GM19372 (cell line): ENCODE results near the gene RALGDS.
"Not testable (repeated sequence)": the region's sequence is repeated elsewhere in the genome, so short reads cannot be mapped to it uniquely, and the experiment has no call there.

ENCODE experiments used
- ATAC-seq: cut with Tn5 transposase; IDR thresholded peaks from one replicate; pipeline ENCODE4 v1.9.1; 2021; ENCODE audit warnings: mild to moderate bottlenecking, low read depth, moderate library complexity; ENCODE audit not compliant: unreplicated experiment

RALGDS gene

DNA sequence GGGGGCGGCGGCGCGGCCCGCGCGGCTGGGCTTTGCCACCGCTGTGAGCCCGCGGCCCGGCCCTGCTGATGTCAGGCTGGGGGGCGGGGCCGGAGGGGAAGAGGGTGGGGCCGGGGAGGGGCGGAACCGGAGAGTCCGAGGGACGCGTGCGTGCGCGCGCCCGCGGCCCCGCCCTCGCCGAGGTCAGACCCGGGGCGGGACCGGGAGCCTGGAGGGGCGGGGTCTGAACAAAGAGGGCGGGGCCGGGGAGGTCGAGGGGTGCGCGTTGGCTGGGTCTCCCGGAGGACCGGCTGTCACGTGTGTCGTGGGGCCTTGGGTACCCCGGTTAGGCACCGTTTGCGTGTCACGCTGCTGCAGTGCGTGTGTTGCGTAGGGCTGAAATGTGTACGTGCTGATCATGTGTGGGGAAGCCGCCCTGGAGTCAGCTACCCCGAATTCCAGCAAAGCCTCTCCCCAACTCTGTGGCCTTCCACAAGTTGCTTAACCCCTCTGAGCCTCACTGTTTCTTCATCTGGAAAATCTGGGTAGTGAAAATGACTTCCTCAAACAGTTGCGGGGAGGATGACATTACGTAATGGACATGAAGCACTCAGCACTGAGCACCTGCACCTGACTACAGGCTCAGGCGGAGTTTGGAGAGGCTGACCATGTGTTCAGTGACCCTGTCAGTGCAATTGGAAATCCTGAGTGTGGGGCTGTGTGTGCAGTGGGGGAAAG is at the start of gene RALGDS:
Gene RALGDS (minus strand): TSS at position 43 of the 717 bp plus-strand sequence. CDS start 86 bp downstream, outside the sequence.
- peak; percentile 70 for ATAC-seq

DNA sequence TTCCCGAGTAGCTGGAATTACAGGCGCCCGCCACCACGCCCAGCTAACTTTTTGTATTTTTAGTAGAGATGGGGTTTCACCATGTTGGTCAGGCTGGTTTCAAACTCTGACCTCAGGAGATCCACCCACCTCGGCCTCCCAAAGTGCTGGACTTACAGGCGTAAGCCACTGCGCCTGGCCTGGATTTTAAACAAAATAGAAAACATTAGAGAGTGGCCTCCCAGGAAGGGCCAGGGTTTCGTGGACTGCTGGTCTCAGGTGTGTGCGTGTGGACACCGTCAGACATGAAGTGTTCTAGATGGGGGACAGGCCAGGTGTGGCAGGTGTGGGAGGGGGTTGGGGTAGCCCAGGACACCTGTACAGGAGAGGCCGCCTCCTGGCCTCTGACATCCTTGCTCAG is 49.7 kb upstream of the RALGDS start:
- ATAC-seq, result no peak

DNA sequence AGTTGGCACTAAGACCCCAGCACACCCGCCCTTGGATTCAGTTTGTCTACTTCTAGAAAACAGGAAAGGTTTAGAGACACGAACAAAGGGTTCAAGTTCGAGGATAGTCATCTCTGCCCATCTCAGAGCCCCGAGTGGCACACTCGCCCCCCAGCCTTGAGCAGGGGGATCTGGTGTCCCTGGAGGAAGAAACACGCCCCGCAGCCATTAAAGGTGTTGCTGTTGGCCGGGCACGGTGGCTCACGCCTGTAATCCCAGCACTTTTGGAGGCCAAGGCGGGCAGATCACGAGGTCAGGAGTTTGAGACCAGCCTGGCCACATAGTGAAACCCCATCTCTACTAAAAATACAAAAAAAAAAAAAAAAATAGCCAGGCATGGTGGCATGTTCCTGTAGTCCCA is 48.6 kb upstream of the RALGDS start:
- not testable (repeated sequence) for ATAC-seq

DNA sequence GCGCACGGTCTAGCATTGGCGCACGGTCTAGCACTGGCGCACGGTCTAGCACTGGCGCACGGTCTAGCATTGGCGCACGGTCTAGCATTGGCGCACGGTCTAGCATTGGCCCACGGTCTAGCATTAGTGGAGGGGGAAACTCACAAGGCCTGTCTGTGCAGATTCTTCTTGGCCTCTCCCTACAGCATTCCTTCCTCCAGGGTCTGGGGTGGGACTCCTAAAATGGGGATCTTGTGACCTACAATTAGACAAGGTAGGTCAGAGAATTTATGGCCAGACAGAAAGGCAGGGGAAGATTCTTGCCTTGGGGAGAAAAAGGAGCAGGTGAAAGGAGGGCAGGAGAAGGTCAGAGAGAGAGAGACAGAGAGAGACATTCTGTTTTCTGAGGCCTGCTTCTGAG is 48.1 kb upstream of the RALGDS start:
- no peak for ATAC-seq

DNA sequence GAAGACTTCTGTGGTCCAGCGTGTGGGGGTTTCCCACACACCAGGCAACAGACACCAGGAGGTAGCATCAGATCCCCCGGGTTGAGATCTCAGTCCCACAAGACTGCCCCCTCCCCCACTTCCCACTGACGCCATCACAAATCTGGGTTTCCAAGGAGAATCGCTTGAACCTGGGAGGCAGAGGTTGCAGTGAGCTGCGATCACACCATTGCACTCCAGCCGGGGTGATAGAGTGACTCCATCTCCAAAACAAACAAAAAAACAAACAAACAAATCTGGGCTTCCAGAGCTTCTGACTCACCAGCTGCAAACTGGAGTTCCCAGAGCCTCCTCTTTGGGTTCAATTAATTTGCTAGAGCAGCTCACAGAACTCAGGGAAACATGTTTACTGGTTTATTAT is 47.4 kb upstream of the RALGDS start:
- no peak for ATAC-seq

DNA sequence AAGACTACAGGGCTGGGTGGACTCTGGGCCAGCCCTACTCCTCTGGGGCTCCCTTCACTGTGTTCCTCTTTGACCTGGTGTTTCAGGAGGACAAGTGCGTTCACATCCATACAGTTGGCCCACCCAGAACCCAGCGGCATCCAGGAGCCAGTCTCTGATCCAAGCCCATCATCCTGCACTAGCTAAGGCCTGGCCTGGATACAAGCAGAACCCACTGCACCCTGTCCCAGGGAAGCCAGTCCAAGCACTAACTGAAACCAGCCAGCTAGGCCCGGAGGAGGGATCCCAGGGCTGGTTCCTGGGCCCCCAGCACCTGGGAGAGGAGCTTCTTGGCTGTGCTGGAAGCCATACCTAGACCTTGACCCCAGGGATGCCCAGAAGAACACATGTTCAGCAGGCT is 46.7 kb upstream of the RALGDS start:
- ATAC-seq, result no peak

DNA sequence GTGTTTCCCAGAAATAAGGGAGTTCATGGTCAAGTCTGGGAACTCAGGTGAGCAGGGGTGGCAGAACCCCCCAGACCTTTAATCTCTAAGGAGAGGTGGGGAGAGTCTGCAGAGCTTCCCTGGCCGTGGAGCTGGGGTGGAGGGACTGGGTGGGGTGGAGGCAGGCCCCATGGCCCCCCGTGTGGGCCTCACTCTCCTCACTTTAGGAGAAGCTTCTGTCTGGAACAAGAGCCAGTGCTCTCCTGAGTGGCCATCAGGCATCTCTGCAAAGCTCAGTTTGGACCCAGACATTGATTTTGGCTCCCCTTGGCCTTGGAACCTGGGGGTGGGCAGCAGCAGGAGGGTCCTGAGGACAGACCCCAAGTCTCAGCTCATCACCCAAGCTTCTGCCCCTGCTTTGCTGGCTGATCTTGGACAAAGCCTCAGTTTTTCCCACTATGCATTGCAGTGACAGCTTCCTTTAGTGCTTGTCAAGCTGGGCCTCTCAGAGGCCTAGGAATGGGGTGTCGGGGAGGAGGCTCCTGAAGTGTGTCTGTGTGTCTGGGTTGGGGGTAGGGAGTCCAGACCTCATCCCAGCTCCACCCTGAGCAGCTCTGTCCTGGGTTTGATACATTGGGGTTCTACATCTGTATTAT is 46.2 kb upstream of the RALGDS start:
- ATAC-seq, result no peak

DNA sequence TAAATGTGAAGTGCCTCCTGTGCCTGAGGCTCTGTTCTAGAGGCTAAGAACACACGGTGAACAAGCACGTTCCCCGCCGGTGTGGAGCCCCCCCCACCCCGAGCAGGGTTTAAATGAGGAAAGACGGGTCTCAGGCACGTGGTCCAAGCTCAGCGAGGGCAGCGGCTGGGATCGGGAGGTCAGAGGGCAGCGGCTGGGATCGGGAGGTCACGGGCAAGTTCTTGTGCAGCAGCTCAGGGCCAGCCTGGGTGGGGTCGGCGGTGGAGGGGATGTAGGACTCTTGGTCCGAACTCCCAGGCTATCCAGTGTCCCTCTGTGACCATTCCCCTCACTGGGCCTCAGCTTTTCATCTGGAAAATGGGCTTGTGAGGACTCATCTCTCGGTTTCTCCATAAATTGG is 45.4 kb upstream of the RALGDS start:
- ATAC-seq, result no peak

DNA sequence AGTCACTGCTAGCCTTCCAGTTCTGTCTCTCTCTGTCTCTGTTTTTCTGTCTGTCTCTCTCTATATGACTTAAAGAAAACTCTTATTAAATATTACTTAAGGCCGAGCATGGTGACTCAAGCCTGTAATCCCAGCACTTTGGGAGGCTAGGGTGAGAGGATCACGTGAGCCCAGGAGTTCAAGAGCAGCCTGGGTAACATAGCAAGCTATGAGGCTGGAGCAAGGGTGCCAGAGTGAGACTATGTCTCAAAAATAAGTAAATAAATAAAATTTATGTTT is 44.4 kb upstream of the RALGDS start:
- ATAC-seq, result no peak

DNA sequence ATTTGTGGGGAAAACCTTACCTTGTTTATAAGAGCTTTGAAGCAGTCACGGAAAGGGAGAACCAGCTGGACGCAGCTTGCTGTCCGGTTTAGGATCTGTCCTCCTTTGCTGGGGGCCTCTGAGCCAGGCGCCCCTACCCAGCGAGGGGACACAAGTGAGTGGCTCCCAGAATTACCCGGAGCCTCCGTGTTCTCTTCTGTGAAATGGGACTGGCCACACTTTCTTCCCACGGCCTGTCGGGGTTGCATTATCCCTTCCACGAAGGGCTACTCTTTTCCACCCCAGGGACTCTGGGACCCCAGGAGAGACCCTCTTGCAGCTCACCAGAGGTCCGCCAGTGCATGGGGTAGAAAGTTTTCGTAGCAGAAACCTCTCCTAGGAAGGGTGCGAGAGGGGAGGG is 43.2 kb upstream of the RALGDS start:
- no peak for ATAC-seq

DNA sequence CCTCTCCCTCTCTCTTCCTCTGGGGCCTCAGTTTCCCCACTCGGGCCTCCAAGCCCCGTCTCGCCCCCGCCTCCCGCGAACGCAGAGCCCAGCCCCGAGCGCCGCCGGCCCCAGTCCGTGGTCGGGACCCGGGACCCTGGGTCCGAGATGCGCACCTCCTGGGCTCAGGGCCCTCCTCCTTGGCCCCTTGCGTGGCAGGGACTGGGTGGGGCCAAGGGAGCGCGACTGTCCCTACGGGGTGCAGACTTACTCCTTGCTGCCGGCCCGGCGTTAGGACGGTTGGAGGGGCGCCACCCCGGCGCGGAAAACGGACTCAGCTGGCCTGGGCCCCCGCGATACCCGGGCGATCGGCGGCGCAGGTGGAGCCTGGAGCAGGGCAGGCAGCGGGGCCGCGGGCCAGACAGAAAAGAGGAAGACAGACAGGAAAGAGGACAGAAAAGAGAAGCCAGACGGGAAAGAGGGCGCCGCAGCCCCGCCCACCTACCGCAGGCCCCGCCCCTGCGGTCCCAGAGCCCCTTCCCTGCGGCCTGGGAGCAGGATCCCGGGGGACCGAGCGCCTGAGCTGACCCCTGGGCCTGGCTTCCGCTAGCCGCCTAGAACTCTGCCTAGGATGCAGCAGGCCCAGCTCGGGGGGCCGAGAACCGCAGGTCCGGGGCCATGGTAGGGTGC is 42.6 kb upstream of the RALGDS start, which contains the start of gene GBGT1:
Gene GBGT1 (minus strand): TSS at position 411 of the 669 bp plus-strand sequence. CDS start 1,502 bp downstream, outside the sequence.
- no peak for ATAC-seq

DNA sequence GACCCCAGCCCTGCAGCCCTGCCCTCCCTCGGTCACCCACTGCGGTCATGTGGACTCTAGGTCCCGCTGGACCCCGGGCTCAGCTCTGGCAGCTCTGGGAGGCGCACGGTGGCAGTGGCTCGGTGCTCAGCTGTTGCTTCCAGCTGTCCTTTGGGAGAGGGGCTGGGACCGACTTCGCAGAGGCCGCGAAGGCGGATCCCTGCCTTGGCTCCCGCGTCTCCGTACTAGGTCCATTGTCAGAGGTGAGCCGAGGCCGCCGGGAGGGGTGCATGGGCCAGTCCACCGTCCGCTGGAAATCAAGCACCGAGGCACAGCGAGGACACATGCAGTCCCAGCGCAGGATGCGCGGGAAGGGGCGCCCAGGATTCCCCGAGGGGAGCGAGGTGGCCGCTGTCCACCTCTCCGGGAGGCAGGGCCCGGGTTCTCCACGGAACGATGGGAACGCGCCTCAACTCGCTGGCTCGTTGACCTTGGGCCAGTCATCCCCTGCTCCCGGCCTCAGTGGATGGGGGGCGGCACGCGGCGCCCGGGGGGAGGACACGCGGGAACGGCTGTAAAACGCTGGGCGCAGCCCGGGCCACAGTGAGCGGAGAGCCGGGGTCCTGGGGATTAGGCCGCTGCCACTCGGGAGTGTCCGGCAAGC is 41.9 kb upstream of the RALGDS start:
- no peak for ATAC-seq

DNA sequence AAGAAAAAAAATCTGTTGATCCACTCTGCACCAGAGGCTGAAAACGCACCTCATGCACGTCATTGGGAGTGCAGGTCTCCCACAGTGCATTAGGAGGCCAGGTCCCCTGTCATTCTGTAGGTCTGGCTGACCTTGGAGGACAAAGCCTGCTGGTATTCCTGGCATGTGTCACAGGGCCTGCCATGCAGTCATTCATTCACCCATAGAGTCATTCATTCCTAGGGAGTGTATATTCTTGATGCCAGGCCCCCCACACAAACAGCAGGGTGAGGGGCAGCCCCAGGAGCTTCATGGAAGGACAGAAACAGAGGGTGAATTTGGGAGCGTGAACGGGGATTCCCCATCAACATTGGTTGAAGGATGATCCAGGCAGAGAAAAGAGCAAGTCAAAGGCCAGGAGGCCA is 40.5 kb upstream of the RALGDS start:
- ATAC-seq, result no peak

DNA sequence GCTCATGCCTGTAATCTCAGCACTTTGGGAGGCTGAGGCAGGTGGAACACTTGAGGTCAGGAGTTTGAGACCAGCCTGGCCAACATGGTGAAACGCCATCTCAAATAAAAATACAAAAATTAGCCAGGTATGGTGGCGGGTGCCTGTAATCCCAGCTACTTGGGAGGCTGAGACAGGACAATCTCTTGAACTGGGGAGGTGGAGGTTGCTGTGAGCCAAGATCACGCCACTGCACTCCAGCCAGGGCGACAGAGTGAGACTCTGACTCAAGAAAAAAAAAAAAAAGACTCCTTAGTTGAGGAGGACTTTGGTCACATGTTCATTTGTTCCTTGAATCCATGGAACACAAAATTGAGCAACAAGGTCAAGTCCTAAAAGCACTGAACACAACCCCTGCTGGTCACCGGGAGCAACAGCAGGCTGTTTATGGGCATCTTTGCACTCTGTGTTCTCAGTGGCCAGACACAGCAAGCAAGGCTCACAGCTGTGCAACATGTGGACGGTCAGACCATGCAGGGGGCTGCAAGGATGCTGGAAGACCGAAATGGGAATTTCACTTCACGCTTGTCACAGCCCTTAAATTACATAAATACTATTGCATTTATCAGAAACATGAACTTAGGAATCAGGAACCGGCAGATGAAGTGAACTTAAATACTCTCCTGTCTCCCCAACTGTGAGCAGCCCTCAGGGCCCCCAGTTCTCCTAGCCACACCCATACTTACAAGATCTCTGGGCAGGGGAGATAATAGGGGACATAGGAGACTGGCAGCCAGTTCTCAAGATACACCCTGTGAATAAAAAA is 39.9 kb upstream of the RALGDS start:
- no peak for ATAC-seq

DNA sequence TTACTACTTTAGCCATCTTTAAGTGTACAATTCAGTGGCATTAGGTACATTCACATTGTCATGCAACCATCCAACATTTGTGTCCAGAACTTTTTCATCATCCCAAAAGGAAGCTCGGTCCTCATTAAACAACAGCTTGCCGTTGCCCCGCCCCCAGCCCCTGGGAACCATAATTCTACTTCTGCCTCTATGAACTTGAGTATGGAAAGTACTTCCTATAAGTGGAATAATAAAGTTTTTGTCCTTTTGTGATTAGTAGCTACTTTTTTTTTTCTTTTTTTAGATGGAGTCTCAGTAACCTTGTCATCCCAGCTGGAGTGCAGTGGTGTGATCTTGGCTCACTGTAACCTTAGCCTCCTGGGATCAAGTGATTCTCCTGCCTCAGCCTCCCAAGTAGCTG is 37.7 kb upstream of the RALGDS start:
- ATAC-seq, result no peak

DNA sequence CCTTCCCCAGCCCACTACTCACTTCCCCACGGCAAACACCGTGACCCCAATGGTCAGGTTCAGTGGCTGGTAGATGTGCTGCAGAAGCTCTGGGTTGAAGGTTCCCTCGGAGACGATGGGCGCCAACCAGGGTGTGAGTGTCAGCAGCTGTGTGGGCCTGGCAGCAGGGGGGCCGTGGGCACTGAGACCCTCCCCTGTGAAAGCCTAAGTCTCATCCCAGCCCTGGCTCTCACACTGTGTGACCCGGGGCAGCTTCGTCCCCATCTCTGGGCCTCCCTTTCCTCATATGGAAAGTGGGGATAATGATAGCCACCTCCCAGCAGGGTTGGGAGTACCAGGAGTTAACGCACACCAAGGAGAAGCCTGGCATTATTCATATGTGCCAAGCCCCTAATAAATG is 34.1 kb upstream of the RALGDS start:
- ATAC-seq, result no peak

DNA sequence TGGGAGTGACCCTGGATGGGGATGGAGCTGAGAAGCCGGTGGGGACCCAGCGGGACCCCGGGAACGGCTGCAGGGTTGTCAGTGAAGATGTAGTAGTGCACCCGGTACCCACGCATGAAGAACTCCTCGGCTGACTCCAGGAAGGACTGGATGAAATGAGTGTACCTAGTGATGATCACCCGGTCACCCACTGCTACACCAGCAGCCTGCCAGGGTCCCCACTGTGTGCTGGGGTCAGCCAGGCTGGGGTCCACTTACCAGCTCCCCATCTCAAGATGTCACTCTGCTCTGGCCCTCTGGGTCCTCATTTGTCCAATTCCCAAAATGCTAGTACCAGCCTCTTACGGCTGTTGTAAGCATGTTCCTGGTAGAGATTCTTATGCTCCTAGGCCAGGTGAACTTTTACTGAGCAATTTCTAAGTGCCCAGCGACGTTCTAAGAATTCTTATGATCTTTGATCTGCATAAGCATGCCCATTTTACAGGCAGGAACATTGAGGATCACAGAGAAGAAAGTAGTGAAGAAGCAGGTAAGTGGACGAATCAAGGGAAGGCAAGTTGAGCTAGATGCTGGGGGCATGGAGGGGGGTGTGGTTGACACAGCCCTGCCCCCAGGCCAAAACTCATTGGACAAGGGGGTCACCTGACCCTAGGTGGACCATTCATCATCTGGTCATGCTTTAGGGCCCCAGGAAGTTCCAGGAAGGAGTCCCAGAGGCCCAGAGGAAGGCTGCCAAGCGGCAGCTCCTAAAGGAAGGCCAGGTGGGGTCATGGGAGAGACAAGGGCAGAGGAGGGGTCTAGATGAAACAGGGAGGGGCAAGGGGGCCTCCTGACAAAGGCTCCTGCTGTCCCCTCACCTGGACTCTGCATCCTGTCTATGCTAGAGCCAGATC is 33.3 kb upstream of the RALGDS start:
- ATAC-seq, result no peak

DNA sequence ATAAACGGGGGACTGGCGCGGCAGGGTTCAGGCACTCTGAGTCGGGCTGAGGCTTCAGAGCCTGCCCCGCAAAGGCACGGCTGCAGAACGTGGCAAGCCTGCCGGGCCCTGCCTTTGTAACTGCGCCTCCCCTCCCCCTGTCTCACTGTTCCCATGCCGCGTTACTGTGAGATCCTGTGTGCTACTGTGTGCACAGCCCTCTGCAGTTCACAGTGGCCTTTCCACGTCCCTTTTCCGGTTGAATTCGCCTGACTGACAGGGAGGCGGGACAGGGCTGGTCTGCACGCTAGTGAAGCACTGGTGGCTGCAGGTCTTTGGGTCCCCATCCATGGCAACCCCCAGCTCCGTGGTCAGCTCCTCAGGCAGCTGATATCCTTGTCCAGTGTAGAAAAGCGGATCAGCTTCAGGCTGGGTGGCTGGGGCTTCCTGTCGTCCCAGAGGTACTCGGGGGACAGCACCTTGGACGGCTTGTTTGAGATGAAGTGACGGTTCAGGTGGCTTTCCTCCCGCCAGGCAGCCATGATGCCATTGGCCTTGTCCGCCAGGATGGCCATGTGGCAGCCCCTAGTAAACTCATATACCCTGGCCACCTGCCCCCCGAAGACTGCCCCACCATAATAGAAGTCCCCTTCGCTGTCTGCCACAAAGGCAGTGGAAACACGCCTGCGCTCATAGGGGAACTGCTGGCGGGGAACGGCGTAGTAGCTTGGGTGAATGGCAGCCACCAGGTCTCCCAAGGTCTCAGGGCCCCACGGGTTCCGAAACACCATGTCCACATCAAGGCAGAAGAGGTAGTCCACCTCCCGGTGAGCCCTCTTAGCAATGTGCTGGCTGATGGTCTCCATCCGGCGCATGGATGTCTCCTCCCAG is 32.4 kb upstream of the RALGDS start:
- no peak for ATAC-seq
